Uterus (tissue), 4 donors: Measurements from ENCODE around the gene CHST3. TPM values are rescaled to one million over a fixed set of nuclear protein-coding genes. Genes with fewer than 3 reads are reported as not detected.

Source experiments
- DNase-seq, 2 donors: peaks; one replicate each; pipeline ENCODE4 v3.0.0-alpha.2; 2019 to 2020
- H3K27ac ChIP-seq, 2 donors: fragments of 200-600 bp; sonication (generic); 1 replicate in 1 of 2; 2 replicates in 1 of 2; pipeline ENCODE4 v1.5.1; 2016 to 2018
- H3K27me3 ChIP-seq, 2 donors: fragments of 200-600 bp; sonication (generic); one replicate each; pipeline ENCODE4 v1.5.1; 2018 to 2019; ENCODE audit warnings: control low read depth in 1 of 2
- H3K36me3 ChIP-seq, 2 donors: fragments of 200-600 bp; sonication (generic); one replicate each; pipeline ENCODE4 v1.5.1; 2019; ENCODE audit warnings: control low read depth in 1 of 2
- H3K4me1 ChIP-seq, 2 donors: fragments of 200-600 bp; sonication (generic); one replicate each; pipeline ENCODE4 v1.5.1; 2018 to 2019; ENCODE audit warnings: control low read depth in 1 of 2
- H3K4me3 ChIP-seq, 2 donors: fragments of 200-600 bp; sonication (generic); 1 replicate in 1 of 2; 2 replicates in 1 of 2; pipeline ENCODE4 v1.5.1; 2018 to 2019; ENCODE audit warnings: mild to moderate bottlenecking in 1 of 2
- H3K9me3 ChIP-seq, 2 donors: fragments of 200-600 bp; sonication (generic); one replicate each; pipeline ENCODE4 v1.5.1; 2019; ENCODE audit warnings: control low read depth in 1 of 2
- CTCF ChIP-seq, 4 experiments: fragments of 200-600 bp in 2 of 4; fragments of 450-650 bp in 2 of 4; sonication (generic) in 2 of 4; IDR thresholded peaks; one replicate each; pipeline ENCODE4 v1.5.1; 2016 to 2019; ENCODE audit warnings: antibody characterized with exemption in 4 of 4, mild to moderate bottlenecking in 2 of 4, moderate library complexity in 1 of 4
- POLR2A ChIP-seq, 2 donors: fragments of 450-650 bp; IDR thresholded peaks; one replicate each; pipeline ENCODE4 v1.6.1; 2016; ENCODE audit warnings: antibody characterized with exemption in 2 of 2, mild to moderate bottlenecking in 1 of 2, moderate library complexity in 1 of 2
- intact Hi-C: fragments of 100-400 bp; cut with DNase I; formaldehyde crosslinking; loops from one replicate; pipeline ENCODE4 v1.15.1; 2023; ENCODE audit warnings: low total_unique reads
- total RNA-seq, 4 donors: library from RNA; depleted of rRNA in 3 of 4; stranded (reverse); fragments of >200 nt in 3 of 4; gene quantifications; one replicate each; pipeline versions ENCODE4 v1.1.0 to v1.2.4, GENCODE V29; 2014 to 2023
- donor health status: DM: yes; HTN: yes; CAD: no.

The CHST3 gene
- total RNA-seq, 4 donors from 2014 or later = 12.3 to 44.7 (median 28.1) TPM

- Histone ChIP-seq H3K4me3 (no peak overlapping the region), H3K27ac (no peak overlapping the region), H3K36me3 (no peaks in the 10 kb centered on the region), H3K27me3 (no peaks in the 10 kb centered on the region), H3K4me1 (no peaks in the 10 kb centered on the region), H3K9me3 (no peaks in the 10 kb centered on the region)
- DNase-seq = no peak
- no peak for TF ChIP-seq POLR2A (IDR thresholded peaks at IDR 0.05)
- no peak for TF ChIP-seq CTCF (IDR thresholded peaks at IDR 0.05)
- intact Hi-C loops = loop anchor here (5.0 to 10.0 kb wide), 2 partner anchors 155 to 288 kb away; no protein-coding TSS in a partner anchor
Observed at GRCh38 chr10:72049472-72049871, 85.3 kb downstream of the CHST3 start.

GRCh38 chr10:72049969-72050781 lies 86.0 kb downstream of the CHST3 start:
- Histone ChIP-seq H3K36me3 (no peaks in the 10 kb centered on the region), H3K9me3 (no peaks in the 10 kb centered on the region), H3K27ac (no peak overlapping the region), H3K4me3 (no peak overlapping the region), H3K4me1 (no peaks in the 10 kb centered on the region), H3K27me3 (no peaks in the 10 kb centered on the region)
- TF ChIP-seq CTCF (IDR thresholded peaks at IDR 0.05) (no peak), POLR2A (IDR thresholded peaks at IDR 0.05) (no peak)
- DNase-seq = no peak
- intact Hi-C loops = loop anchor here (5.0 to 10.0 kb wide), 2 partner anchors 155 to 287 kb away; no protein-coding TSS in a partner anchor

DNA sequence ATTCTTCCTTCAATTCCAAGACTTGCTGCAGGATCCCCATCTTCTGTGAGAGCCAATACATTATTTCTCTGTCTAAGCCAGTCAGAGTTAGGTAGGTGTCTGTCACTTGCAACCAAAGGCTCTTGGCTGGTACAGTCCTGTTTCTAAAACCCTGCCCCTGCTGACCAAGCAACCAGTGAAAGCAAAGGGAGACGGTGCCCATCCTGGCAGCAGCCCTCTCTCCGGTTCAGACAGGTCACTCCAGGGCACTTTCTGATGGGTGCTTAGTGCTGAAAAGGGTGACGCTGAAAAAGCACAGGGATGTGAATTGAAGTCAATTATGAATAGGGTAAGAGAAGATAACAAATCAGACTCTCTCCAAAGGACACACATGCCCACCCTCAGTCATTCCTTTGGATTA lies 86.7 kb downstream of the CHST3 start:
- no peak for TF ChIP-seq POLR2A (IDR thresholded peaks at IDR 0.05)
- no peak for TF ChIP-seq CTCF (IDR thresholded peaks at IDR 0.05)
- Histone ChIP-seq H3K27ac (no peak overlapping the region), H3K27me3 (no peaks in the 10 kb centered on the region), H3K36me3 (no peaks in the 10 kb centered on the region), H3K4me1 (no peaks in the 10 kb centered on the region), H3K9me3 (no peaks in the 10 kb centered on the region), H3K4me3 (no peak overlapping the region)
- DNase-seq = no peak
- intact Hi-C loops = no loop called here

GRCh38 chr10:72053690-72054089 lies 89.5 kb downstream of the CHST3 start:
- no peaks in the 10 kb centered on the region for H3K9me3 ChIP-seq
- H3K27ac ChIP-seq = no peak overlapping the region
- no peak for DNase-seq
- no peak for TF ChIP-seq POLR2A (IDR thresholded peaks at IDR 0.05)
- TF ChIP-seq CTCF (IDR thresholded peaks at IDR 0.05) = no peak
- intact Hi-C loops = no loop called here
- no peaks in the 10 kb centered on the region for H3K36me3 ChIP-seq
- no peak overlapping the region for H3K4me3 ChIP-seq
- no peaks in the 10 kb centered on the region for H3K27me3 ChIP-seq
- no peaks in the 10 kb centered on the region for H3K4me1 ChIP-seq

GRCh38 chr10:72056113-72056512 lies 91.9 kb downstream of the CHST3 start:
- H3K27ac ChIP-seq = no peak overlapping the region
- DNase-seq = no peak
- no peaks in the 10 kb centered on the region for H3K9me3 ChIP-seq
- no peak for TF ChIP-seq POLR2A (IDR thresholded peaks at IDR 0.05)
- no peak for TF ChIP-seq CTCF (IDR thresholded peaks at IDR 0.05)
- intact Hi-C loops = no loop called here
- H3K4me1 ChIP-seq = no peaks in the 10 kb centered on the region
- H3K27me3 ChIP-seq = no peaks in the 10 kb centered on the region
- H3K4me3 ChIP-seq = no peak overlapping the region
- no peaks in the 10 kb centered on the region for H3K36me3 ChIP-seq
